HG03103 (cell line): Measurements from ENCODE around the gene ITPA.

ENCODE experiments used
- ATAC-seq: cut with Tn5 transposase; IDR thresholded peaks from one replicate; pipeline ENCODE4 v1.9.1; 2021; ENCODE audit warnings: low read depth; ENCODE audit not compliant: unreplicated experiment

ITPA gene

DNA sequence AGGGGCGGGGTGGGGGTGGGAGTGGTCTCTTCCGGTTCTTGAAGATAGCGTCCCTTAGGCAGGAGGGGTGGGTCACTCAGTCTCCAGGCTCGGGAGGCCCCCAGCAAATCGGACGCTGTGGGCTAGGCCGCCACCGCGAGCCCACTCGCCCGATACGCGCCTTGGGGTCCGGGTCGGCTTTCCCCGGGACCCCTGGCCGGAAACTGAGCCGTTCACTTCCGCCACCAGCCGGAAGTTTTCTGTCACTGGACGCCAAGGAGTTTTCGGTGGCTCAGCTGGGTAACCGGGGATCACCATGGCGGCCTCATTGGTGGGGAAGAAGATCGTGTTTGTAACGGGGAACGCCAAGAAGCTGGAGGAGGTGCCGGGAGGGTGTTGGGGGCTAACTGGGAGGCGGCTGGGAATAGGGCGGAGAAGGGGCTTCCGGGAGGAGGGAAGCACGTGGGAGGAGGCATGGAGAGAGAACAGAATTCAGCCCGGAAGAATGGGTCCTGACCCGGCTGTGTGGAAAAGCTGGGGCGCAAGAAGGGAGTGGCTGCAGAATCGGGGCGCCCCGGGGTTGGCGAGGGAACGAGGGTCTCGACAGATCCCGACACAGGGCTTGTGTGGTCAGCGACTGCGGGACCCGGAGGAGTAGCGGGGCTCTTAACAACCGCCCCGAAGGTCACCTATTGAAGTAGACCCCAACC lies at the start of gene ITPA:
TSS of gene ITPA (plus strand) at position 242 of the 689 bp plus-strand sequence. CDS start at position 296, 54 bp downstream.
- ATAC-seq = no peak

DNA sequence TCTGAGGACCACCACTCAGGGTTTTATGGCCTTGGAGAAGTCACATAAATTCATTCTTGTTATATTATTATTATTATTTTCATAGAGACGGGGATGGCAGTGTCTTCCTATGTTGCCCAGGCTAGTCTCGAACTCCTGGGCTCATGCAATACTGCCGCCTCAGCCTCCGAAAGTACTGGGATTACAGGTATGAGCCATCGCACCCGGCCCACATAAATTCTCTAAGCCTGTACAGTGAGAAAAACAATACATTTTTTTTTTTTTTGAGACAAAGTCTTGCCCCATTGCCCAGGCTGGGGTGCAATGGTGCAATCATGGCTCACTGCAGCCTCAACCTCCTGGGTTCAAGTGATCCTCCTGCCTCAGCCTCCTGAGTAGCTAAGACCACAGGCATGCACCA lies 48.9 kb upstream of the ITPA start:
- ATAC-seq = no peak

DNA sequence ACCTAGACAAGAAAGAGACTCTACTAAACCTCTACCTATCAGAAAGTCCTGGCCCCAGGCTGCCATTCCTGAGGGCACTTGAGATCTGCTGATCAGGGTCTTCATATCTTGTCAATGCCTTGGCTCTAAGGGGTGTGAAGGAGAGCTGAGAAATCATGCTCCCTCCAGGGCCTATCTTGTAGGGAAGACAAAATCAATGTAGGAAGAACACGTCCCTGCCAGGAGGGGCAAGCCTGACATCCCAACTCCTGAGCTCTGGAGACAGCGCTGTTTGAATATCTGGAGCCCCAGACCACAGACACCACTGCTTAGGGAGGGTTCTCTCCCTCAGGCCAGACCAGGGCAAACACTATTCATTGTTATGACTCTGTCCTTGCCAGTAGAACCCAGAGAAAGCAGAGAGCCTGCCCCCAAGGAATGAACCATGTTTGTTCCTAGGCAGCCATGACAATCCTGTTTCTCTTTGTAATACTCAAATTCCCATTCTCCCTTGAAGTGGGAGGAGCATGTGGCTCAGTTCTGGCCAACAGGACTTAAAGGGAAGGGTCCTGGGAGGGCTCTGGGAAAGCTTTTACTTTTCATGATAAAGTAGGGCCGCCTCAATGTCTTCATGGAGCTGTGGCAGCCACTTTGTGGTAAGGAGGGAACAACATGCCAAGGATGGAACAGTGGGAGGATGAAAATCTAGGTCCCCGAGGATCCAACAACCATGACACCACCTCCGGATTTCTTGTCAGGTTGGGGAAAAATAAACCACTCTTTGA lies 47.8 kb upstream of the ITPA start:
- no peak for ATAC-seq

DNA sequence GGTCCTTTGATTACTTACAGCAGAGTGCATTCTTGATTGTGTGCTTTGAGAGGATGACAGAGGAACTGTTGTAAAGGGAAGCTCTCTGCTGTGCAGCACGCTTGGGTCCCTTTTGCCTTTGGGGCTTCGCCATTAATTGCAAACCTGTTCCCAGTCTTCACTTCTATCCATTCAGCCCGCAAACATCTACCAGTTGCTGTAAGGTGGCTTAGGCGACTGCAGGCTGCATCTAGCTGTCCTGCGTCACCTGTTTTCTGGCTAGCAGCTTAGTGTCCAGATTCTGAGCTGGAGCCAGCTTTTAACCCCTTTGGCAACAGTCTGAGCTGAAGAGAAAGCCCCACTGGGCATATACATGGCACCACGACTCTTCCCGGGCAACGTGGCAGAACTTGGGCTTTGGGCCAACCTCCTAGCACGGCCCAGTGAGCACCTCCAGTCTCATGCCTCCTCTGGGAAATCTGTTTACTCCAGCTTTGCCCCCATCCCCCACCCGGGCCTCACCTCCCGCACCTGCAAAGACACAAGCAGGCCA lies 47.2 kb upstream of the ITPA start:
- ATAC-seq = no peak

DNA sequence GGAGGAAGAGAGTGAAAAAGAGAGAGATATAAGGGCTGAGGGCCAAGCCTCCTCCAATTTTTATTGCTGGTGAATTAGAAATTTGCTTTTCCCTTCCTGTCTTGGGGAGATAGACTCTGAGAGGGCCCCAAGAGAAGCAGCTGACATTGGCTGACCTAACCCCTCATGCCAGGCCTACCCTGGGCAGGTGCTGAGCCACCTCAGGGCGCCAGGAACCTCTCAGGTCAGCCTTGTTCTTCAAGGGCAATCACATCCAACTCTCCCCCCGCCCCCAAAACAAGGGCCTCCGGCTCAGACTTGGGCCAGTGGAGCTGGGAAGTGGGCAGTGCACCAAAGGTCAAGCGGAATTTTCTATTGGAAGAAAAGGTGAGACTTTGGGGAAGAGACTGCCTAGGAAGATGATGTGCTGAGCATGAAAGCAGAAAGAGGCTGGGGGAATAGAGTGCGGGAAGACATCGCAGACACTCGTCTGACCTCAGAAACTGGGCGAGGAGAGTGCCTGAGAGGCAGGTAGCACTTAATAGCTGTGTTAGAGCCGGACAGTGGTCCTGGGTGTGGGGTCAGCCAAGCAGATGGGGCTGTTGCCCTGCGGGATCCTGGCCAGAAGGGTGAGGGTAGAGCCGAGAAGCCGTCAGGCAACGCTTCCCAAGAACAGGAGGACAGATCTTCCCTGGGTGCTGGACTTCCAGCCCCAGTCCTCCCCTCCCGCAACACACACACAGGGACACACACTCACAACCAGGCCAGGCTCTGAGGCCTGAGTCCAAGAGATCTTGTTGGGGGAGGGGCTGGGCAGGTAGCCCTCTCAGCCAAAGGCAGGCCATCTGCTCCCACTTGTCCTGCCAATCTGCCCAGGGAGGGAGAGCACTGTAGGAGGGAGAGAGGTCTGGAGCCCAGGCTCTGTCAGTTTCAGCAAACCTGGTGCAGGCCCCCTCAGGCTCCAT lies 45.9 kb upstream of the ITPA start:
- ATAC-seq = no peak

DNA sequence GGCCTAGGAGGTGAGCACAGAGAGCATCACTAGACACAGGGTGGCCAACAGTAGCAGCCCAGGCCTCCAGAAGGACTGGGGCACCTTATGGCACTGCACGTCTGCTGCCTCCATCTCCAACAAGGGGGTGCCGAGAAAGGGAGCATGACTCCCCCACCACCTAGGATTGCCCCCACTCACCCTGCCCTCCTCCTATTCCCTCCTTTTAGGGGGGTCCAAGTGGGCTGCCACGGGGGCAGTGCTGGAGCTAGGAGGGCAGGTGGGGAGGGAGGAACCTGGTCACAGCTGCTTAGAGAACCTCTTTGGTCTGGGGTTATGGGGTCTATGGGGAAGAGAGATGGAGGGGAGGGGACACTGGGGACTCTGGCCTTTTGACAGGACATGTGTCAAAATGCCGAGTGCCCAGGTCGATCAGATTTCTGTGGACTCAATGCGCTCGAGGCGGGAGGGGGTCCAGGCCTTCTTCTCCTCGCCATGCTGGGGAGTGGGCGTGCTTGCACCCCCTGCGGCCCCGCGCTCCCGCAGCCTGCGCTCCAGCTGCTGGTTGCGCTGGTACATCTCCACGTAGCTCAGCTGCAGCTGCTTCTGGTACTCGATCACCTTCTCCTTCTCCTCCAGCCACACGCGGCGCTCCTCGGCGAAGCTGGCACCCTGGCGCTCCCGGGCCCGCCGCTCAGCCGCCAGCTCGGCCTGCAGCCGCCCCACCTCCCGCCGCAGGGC lies 45.1 kb upstream of the ITPA start:
- no peak for ATAC-seq

DNA sequence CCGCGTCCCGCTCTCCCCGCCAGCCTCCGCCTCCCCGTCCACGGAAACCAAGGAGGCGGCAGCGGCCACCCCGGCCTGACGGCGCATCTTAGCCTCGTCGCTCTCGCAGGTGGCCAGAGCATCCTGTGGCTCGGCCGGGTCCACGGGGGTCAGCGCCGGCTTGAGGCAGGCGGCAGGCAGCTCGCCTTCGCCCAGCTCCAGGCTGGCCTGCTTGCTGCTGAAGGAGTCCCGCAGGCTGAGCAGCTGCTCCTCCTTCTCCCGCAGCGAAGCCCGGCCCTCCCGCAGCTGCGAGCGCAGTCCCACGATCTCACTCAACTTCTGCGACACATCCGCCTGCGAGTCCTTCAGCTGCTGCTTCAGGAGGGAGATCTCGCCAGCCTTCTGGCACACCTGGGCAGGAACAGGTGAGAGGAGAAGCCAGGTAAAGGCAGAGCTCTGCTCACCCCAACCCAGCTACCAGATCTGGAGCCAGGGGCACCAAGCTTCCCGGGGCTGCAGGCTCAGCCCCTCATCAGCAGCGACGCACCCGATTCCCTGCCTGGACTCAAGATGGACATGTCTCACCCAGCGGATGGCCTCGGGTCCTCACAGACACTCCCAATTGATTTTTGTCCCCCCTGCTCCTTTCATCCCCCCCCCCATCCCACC lies 44.4 kb upstream of the ITPA start:
- no peak for ATAC-seq

DNA sequence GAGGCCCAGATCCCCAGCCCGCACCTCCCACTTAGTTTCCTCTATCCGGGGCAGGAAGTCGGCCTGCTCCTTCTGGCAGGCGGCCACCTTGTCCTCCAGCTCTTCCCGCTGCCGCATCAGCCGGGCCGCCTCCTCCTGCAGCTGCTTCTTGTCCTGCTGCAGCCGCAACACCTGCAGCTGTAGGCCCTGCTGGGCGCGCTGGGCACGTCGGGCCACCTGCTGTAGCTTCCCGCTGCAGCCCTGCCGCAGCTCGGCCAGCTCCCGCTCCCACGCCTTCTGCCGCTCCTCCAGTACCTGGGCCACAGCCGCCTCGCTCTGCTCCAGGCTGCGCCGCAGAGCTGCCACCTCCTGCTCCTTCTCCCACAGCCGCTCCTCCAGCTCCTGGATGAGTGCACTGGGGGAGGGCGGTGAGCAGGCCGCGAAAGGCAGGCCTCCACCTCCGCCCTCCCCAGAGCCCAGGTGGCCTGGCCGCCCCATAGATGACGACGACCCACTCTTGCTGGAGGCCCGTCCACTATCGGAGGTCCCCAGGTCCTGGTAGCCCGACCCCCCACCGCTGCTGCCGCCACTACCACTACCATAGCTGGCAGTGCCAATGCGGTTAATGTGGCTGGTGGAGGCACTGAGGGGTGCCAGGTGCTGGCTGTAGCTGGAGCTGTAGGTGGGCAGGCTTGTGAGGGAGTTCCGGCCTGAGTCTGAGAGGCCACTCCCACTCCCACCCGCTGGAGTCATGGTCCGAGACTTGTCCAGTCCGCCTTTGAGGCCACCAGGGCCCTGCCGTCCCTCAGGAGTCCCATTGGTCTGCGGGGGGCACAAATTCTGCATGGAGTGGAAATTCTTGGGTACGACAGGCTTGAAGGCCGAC lies 43.6 kb upstream of the ITPA start:
- ATAC-seq = no peak

DNA sequence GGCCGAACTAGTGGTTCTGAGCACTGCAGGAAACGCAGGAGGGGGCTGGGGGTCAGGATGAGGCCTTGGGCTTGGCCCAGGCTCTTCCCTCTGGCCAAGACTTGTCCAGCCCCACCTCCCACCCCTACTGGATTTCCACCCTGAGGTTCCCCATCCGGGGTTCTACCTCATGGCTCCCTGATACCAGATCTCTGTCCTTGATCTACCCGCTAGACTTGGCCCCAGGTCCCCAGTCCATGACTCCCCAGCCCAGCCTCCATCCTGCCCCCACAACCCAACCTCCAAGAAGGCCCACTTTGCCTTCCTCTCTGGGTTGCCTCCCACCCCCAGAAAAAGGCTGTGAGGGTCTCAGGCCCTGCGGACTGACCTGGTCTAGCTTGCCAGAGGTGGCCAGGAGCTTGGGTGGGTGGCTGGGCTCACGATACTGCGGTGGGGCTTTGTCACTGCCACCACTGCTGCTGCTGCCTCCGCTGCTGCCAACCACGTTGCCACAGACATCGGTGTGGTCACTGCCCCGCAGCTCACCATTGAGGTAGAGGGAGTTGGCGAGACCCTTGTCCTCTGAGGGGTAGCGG lies 42.9 kb upstream of the ITPA start:
- no peak for ATAC-seq

DNA sequence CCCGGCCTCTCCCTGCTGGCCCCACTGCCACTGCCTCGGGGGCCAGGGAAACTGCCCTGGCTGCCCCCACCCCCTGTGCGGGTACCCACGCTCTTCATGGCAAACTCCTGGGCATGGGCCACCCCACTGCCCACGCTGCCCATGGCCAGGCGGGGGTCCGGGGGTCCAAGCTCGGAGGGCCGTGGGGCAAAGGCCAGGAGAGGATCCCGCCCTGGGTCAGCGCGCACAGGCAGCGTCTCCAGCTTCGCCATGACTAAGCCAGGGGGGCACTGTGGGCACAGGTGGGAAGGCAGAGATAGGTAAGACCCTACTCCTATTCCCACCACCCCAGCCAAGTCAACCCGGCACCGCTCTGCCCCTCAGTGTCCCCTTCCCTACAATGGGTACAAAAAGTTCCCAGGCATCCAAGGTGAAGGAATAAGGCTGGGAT lies 42.4 kb upstream of the ITPA start:
- no peak for ATAC-seq

DNA sequence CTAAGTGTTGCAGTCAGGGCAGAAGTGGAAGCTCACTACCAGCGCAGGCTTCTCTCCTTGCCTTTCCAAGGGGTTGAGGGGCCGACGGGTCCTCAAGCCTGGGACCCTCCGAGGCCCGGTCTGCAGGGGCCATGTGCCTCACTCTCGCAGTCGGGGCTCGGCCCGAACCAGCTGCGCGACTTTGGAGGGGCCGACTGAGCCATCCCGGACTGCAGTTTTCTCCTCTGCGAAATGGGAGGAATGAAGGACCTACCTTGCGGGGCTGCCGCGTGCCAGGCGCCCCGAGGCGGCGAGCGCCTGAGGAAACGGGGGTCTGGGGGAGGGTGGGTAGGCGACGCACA lies 41.6 kb upstream of the ITPA start:
- ATAC-seq = no peak

DNA sequence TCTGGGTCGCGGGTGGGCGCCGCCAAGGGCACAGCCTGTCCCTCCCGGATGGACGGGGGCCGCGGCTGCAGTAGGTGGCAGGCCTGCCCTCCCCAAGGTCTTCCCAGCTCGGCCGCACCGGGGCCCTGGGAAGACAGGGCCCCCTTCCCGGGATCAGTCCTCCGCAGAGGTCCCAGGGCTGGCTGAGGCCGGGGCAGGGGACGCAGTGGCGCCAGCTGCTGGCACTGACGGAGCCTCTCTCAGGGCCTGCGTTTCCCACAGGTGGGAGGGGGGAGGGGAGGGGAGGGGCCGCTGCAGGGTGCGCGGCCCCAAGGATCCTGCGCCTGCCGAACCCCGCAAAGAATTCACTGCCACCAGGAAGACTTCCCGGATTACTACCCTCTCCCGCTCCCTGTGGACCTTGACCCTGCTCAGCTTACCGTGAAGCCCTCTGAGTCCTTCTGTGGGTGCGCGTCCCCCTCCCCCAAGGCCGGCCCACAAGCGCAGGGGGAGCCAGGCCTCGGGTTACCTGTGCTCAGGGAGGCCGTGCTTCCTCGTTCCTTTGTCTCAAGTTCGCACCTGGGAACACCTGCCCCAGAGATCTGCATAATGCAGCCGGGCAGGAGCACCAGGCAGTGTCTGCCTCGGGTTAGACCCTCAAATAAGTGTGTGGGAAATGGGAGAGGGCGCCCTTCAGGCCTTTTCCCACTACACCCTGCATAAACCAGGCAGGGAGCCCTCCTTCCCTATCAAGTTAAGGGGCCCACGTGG lies 41.0 kb upstream of the ITPA start:
- ATAC-seq = no peak

DNA sequence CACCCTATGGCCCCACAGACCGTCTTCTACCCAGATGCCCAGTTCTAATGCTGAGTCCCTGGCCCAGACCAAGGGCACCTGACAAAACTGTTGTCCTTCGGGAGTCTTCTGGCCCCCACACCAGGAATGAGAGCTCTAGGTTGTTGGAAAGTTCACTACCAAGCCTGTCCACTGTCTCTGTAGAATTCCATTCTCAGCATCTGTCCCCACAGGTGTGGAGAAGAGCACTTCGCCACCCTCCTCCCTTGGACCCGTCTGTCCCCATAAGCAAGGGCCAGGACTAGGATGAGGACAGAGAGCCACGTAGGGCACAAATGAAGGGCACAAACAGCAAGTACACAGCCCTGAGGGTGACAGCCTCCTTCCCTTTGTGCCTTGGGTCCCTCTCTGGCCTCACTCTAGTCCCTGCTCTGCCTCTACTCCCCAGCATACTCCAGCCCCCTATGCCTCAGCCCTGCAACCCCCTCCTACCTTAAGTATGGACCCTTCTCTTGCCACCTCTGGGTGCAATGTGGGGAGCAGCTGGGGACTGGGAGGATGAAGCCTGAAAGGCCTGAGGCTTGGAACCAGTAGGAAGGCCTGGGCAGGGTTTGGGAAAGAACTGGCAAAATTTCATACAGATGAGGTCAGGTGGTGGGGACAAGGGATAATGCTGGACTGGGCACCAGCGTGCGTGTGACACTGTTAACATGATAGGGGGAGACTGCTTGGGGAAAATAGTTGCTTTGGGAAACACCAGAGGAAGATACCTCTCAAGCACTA lies 40.3 kb upstream of the ITPA start:
- no peak for ATAC-seq

DNA sequence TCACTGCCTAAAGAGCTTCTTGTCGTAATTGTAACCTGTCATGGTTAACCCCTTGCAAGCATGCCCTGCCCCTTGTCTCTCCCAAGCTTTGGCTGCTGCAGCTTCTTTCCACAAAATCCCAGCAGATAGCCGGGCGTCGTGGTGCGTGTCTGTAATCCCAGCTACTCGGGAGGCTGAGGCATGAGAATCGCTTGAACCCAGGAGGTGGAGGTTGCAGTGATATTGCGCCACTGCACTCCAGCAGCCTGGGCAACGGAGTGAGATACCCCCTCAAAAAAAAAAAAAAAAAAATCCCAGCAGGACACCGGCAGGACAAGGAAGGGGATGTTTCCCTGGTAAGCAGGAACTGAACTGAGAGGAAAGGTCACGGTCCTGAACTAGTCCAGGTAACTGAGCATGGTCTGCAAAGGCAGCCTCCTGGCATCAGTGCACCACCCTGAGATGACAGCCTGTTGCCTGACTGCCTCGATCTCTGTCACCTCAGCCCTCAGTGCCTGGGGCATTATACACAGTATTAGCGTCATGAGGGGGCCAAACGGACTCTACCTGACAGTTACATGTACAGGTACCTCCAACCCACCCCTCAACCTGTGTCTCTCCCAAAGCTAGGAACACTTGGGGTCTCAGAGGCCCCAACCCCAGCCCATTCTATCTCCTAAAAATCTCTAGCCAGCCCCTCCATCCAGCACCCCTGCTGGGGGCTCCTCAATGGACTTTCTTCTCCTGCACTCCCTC lies 37.7 kb upstream of the ITPA start:
- no peak for ATAC-seq

DNA sequence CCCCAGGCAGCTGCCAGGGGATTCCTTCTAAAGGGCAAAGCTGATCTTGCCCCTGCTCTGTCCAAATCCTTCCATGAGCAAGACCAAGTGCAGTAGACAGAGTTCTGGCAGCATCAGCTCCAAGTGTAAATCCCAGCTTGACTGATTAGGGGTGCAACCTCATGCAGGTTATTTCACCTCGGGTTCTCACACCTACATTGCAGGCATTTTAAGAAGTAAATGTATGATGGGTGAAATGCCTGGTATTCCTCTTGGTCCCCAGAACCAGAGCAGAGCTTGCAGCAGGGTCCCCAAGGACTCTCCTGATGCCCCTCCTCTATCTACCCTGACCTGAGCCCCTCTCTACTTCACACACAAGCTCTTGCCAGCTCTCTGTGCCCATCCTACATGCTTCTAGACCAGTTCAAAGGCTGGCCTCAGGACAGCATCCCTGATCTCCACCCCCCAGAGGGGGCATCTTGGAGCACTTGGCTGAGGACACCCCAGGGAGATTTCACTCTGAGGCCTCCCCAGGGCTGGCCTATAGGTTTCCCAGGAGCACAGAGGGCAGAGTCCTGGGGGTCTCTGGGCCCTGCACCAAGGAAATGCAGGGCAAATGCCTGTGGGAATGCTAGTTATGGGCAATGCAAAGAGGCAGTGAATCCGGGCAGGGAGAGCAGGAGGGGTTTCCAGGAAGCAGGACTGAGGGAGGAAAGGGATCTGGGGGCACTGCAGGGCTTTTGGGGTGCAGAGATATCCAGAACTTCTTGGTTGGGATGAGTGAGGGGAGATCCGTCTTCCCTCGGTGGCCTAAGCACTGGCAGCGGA lies 37.0 kb upstream of the ITPA start:
- no peak for ATAC-seq
